IMR-90 (cell line): ENCODE measurements around the gene TPCN1. TPM values are rescaled to one million over a fixed set of nuclear protein-coding genes. Genes with fewer than 3 reads are reported as not detected.

Source experiments
- ATAC-seq: fragments of 200-7000 bp; cut with Tn5 transposase; 2 replicates; pipeline ENCODE4 v1.9.1; 2020; ENCODE audit warnings: low read depth, mild to moderate bottlenecking, moderate library complexity
- BruUV-seq: library from RNA; stranded (reverse); fragments of 400-500 nt; replicated peaks from 2 replicates; lab custom pipeline; 2021; lab: Mats Ljungman, UMichigan
- CTCF ChIA-PET: fragments of 300-600 bp; formaldehyde crosslinking; extraction: SDS; loops from one replicate; lab custom pipeline; 2021; ENCODE audit warnings: antibody characterized with exemption; lab: Yijun Ruan, JAX
- POLR2A ChIA-PET: fragments of 300-600 bp; sonication (Branson Sonifier 250); formaldehyde crosslinking; loops from one replicate; lab custom pipeline; 2022; ENCODE audit warnings: antibody characterized with exemption; ENCODE audit not compliant: unreplicated experiment; lab: Charles Lee
- DNase-seq: peaks from one replicate; pipeline ENCODE4 v3.0.0; 2013
- H2AFZ ChIP-seq: replicated peaks from 2 replicates; pipeline ENCODE3; 2013; ENCODE audit warnings: low read length, mild to moderate bottlenecking; ENCODE audit not compliant: poor library complexity
- H2AK5ac ChIP-seq: 2 replicates; pipeline ENCODE4 v1.6.1; 2013; ENCODE audit warnings: low read depth, low read length, inconsistent platforms
- H2AK9ac ChIP-seq: replicated peaks from 2 replicates; pipeline ENCODE3; 2013; ENCODE audit warnings: mild to moderate bottlenecking, low read depth, low read length, moderate library complexity; ENCODE audit not compliant: poor library complexity
- H2BK120ac ChIP-seq: 2 replicates; pipeline ENCODE4 v1.6.1; 2013; ENCODE audit warnings: low read depth, low read length, inconsistent platforms
- H2BK15ac ChIP-seq: 3 replicates; pipeline ENCODE4 v1.6.1; 2013; ENCODE audit warnings: low read depth, low read length, inconsistent platforms
- H2BK20ac ChIP-seq: 2 replicates; pipeline ENCODE4 v1.6.1; 2013; ENCODE audit warnings: low read depth, mild to moderate bottlenecking, inconsistent platforms, low read length, moderate library complexity
- H2BK5ac ChIP-seq: 2 replicates; pipeline ENCODE4 v1.6.1; 2013; ENCODE audit warnings: mild to moderate bottlenecking, low read depth, low read length, inconsistent platforms; ENCODE audit not compliant: poor library complexity, severe bottlenecking
- H3K14ac ChIP-seq: replicated peaks from 2 replicates; pipeline ENCODE4 v1.6.1; 2013; ENCODE audit warnings: low read depth, low read length, inconsistent platforms
- H3K18ac ChIP-seq: 2 replicates; pipeline ENCODE4 v1.6.1; 2013; ENCODE audit warnings: low read depth, low read length, control low read depth
- H3K23ac ChIP-seq: 2 replicates; pipeline ENCODE4 v1.6.1; 2013; ENCODE audit warnings: low read depth, low read length, inconsistent platforms
- H3K27ac ChIP-seq: 2 replicates; pipeline ENCODE4 v1.5.1; 2013; ENCODE audit warnings: mild to moderate bottlenecking, control low read depth, low read length; ENCODE audit not compliant: insufficient read depth
- H3K27me3 ChIP-seq: 2 replicates; pipeline ENCODE4 v1.6.1; 2013; ENCODE audit warnings: low read length; ENCODE audit not compliant: control insufficient read depth, insufficient read depth
- H3K36me3 ChIP-seq: 2 replicates; pipeline ENCODE4 v1.6.1; 2013; ENCODE audit warnings: low read length, mixed read lengths; ENCODE audit not compliant: control insufficient read depth, insufficient read depth
- H3K4ac ChIP-seq: 2 replicates; pipeline ENCODE4 v1.6.1; 2013; ENCODE audit warnings: low read depth, low read length, inconsistent platforms
- H3K4me1 ChIP-seq: 2 replicates; pipeline ENCODE4 v1.6.1; 2013; ENCODE audit warnings: low read length, mixed read lengths; ENCODE audit not compliant: control insufficient read depth, insufficient read depth
- H3K4me2 ChIP-seq: 2 replicates; pipeline ENCODE4 v1.6.1; 2013; ENCODE audit warnings: low read depth, mild to moderate bottlenecking, control low read depth, low read length, moderate library complexity
- H3K4me3 ChIP-seq: 2 replicates; pipeline ENCODE4 v1.5.1; 2013; ENCODE audit warnings: low read depth, mild to moderate bottlenecking, control low read depth, low read length, moderate library complexity; ENCODE audit not compliant: insufficient read depth
- H3K56ac ChIP-seq: 2 replicates; pipeline ENCODE4 v1.6.1; 2013; ENCODE audit warnings: low read length, inconsistent platforms; ENCODE audit not compliant: insufficient read depth; ENCODE audit errors: extremely low read depth
- H3K79me1 ChIP-seq, 2 experiments: 2 replicates each; pipeline ENCODE4 v1.6.1; 2013; ENCODE audit warnings: low read length in 2 of 2, inconsistent platforms in 1 of 2, low read depth in 1 of 2
- H3K9ac ChIP-seq: 2 replicates; pipeline ENCODE4 v1.6.1; 2013; ENCODE audit warnings: low read depth, low read length, control low read depth
- H3K9me1 ChIP-seq: 2 replicates; pipeline ENCODE4 v1.6.1; 2013; ENCODE audit warnings: low read length, inconsistent platforms; ENCODE audit not compliant: insufficient read depth
- H3K9me3 ChIP-seq: 2 replicates; pipeline ENCODE4 v1.6.1; 2013; ENCODE audit warnings: low read length; ENCODE audit not compliant: control insufficient read depth, insufficient read depth
- H4K20me1 ChIP-seq: 2 replicates; pipeline ENCODE4 v1.6.1; 2013; ENCODE audit warnings: low read length, inconsistent platforms; ENCODE audit not compliant: insufficient read depth
- H4K5ac ChIP-seq: 2 replicates; pipeline ENCODE4 v1.6.1; 2013; ENCODE audit warnings: mild to moderate bottlenecking, low read depth, low read length, control low read depth
- H4K8ac ChIP-seq, 2 experiments: 2 replicates each; pipeline ENCODE4 v1.6.1; 2013; ENCODE audit warnings: low read depth in 2 of 2, low read length in 2 of 2, control low read depth in 1 of 2, inconsistent platforms in 1 of 2
- H4K91ac ChIP-seq: 2 replicates; pipeline ENCODE4 v1.6.1; 2013; ENCODE audit warnings: low read depth, low read length, inconsistent platforms; ENCODE audit not compliant: insufficient read depth
- BHLHE40 ChIP-seq: fragments of 150-350 bp; IDR thresholded peaks from 2 replicates; pipeline ENCODE4 v1.6.1; 2016; ENCODE audit warnings: mild to moderate bottlenecking, low read depth, low read length
- CEBPB ChIP-seq: IDR thresholded peaks from 2 replicates; pipeline ENCODE4 v1.6.1; 2012; ENCODE audit warnings: low read depth, low read length, improper control_type of control experiment
- CHD1 ChIP-seq: IDR thresholded peaks from 2 replicates; pipeline ENCODE4 v1.6.1; 2012; ENCODE audit warnings: low read depth, low read length, improper control_type of control experiment
- FOS ChIP-seq: fragments of 150-350 bp; IDR thresholded peaks from 2 replicates; pipeline ENCODE4 v1.6.1; 2016; ENCODE audit warnings: low read depth, low read length
- MAFK ChIP-seq: IDR thresholded peaks from 2 replicates; pipeline ENCODE4 v1.6.1; 2012; ENCODE audit warnings: low read depth, low read length, improper control_type of control experiment
- MAZ ChIP-seq: IDR thresholded peaks from 2 replicates; pipeline ENCODE4 v1.6.1; 2012; ENCODE audit warnings: low read depth, mild to moderate bottlenecking, low read length, improper control_type of control experiment, moderate library complexity, borderline replicate concordance
- MXI1 ChIP-seq: IDR thresholded peaks from 2 replicates; pipeline ENCODE4 v1.6.1; 2012; ENCODE audit warnings: low read depth, mild to moderate bottlenecking, low read length, moderate library complexity, borderline replicate concordance
- NFE2L2 ChIP-seq: fragments of 150-350 bp; IDR thresholded peaks from 2 replicates; pipeline ENCODE4 v1.6.1; 2016; ENCODE audit warnings: low read depth, mild to moderate bottlenecking, low read length
- POLR2A ChIP-seq: IDR thresholded peaks from 2 replicates; pipeline ENCODE4 v1.6.1; 2012; ENCODE audit warnings: mild to moderate bottlenecking, low read depth, low read length
- RAD21 ChIP-seq: IDR thresholded peaks from 2 replicates; pipeline ENCODE4 v1.6.1; 2012; ENCODE audit warnings: low read length, improper control_type of control experiment
- RCOR1 ChIP-seq: IDR thresholded peaks from 2 replicates; pipeline ENCODE4 v1.6.1; 2012; ENCODE audit warnings: mild to moderate bottlenecking, low read length, improper control_type of control experiment; ENCODE audit not compliant: insufficient replicate concordance
- RFX5 ChIP-seq: IDR thresholded peaks from 2 replicates; pipeline ENCODE4 v1.8.0; 2012; ENCODE audit warnings: low read depth, mild to moderate bottlenecking, low read length, moderate library complexity
- SMC3 ChIP-seq: fragments of 150-350 bp; IDR thresholded peaks from 2 replicates; pipeline ENCODE4 v1.6.1; 2016; ENCODE audit warnings: low read depth, mild to moderate bottlenecking, antibody characterized with exemption, low read length, moderate library complexity
- USF2 ChIP-seq: fragments of 150-350 bp; IDR thresholded peaks from 2 replicates; pipeline ENCODE4 v1.6.1; 2017; ENCODE audit warnings: mild to moderate bottlenecking, antibody characterized with exemption, low read length, low read depth
- WGBS, 2 experiments: methylation state at CpG; one replicate each; pipeline versions ENCODE4 v1.1.5 to v1.1.7; 2013; ENCODE audit warnings: missing lambda C conversion rate in 2 of 2; ENCODE audit not compliant: insufficient read length in 1 of 2; ENCODE audit errors: extremely low coverage in 2 of 2; 5-methylcytosine and 5-hydroxymethylcytosine counted together
- dilution Hi-C: fragments of 300-500 bp; cut with HindIII; formaldehyde crosslinking; loops from one replicate; pipeline ENCODE4 v1.14.3; 2018; ENCODE audit warnings: low sequenced_read_pairs; ENCODE audit not compliant: unreplicated experiment
- in situ Hi-C: fragments of 300-500 bp; cut with MboI; formaldehyde crosslinking; loops from 3 replicates; pipeline ENCODE4 v1.14.3; 2019; ENCODE audit warnings: low sequenced_read_pairs, inconsistent platforms, mixed read lengths
- intact Hi-C: fragments of 100-400 bp; cut with micrococcal nuclease; formaldehyde crosslinking; loops from 2 replicates; pipeline ENCODE4 v1.10.0; 2022
- polyA plus RNA-seq, 3 experiments: library from polyadenylated mRNA; depleted of rRNA; stranded (reverse); fragments of >200 nt; gene quantifications; 2 replicates each; pipeline ENCODE4 v1.2.3, GENCODE V29; 2012; ENCODE audit warnings: low replicate concordance in 1 of 3
- total RNA-seq: library from RNA; depleted of rRNA; stranded (reverse); fragments of >200 nt; gene quantifications from 2 replicates; pipeline ENCODE4 v1.2.3, GENCODE V29; 2012
- TF ChIP-seq, protein P1 (sequence below): fragments of 150-350 bp; IDR thresholded peaks from 2 replicates; pipeline ENCODE4 v1.6.1; 2016; ENCODE audit warnings: low read depth, mild to moderate bottlenecking, low read length, moderate library complexity, borderline replicate concordance
- TF ChIP-seq, protein P2 (sequence below): conservative IDR thresholded peaks from 2 replicates; pipeline ENCODE4 v1.5.1; 2012; ENCODE audit warnings: mild to moderate bottlenecking, low read depth, low read length, improper control_type of control experiment

The TPCN1 gene
- total and polyA plus RNA-seq, 2 of the 4 experiments (the other 2 are of a cell fraction), result 2.0 to 13.2 TPM

- H3K56ac ChIP-seq, result no peak overlapping the region
- H3K4me3 ChIP-seq, result no peak overlapping the region
- no peaks in the 10 kb centered on the region for H3K9me3 ChIP-seq
- H3K79me1 ChIP-seq, result no peaks in the 10 kb centered on the region
- 92% methylated on average over 12 of the region's 19 CpGs; no CpG with 5 or more reads in 1 of the 2 experiments for WGBS, 2 experiments
- TF ChIP-seq POLR2A (no peak), USF2 (no peak), NFE2L2 (no peak), MXI1 (no peak), MAZ (no peak), RCOR1 (no peak), BHLHE40 (no peak), CEBPB (no peak), RAD21 (no peak), CHD1 (no peak), RFX5 (no peak), SMC3 (no peak), MAFK (no peak), FOS (no peak)
- TF ChIP-seq, protein P1, sequence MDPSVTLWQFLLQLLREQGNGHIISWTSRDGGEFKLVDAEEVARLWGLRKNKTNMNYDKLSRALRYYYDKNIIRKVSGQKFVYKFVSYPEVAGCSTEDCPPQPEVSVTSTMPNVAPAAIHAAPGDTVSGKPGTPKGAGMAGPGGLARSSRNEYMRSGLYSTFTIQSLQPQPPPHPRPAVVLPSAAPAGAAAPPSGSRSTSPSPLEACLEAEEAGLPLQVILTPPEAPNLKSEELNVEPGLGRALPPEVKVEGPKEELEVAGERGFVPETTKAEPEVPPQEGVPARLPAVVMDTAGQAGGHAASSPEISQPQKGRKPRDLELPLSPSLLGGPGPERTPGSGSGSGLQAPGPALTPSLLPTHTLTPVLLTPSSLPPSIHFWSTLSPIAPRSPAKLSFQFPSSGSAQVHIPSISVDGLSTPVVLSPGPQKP, result no peak
- TF ChIP-seq, protein P2, sequence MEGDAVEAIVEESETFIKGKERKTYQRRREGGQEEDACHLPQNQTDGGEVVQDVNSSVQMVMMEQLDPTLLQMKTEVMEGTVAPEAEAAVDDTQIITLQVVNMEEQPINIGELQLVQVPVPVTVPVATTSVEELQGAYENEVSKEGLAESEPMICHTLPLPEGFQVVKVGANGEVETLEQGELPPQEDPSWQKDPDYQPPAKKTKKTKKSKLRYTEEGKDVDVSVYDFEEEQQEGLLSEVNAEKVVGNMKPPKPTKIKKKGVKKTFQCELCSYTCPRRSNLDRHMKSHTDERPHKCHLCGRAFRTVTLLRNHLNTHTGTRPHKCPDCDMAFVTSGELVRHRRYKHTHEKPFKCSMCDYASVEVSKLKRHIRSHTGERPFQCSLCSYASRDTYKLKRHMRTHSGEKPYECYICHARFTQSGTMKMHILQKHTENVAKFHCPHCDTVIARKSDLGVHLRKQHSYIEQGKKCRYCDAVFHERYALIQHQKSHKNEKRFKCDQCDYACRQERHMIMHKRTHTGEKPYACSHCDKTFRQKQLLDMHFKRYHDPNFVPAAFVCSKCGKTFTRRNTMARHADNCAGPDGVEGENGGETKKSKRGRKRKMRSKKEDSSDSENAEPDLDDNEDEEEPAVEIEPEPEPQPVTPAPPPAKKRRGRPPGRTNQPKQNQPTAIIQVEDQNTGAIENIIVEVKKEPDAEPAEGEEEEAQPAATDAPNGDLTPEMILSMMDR, result no peak
- H3K4me2 ChIP-seq, result no peak overlapping the region
- H3K27me3 ChIP-seq, result no peaks in the 10 kb centered on the region
- dilution Hi-C loops, result no loop called here
- H2AK9ac ChIP-seq, result no peak overlapping the region
- H3K23ac ChIP-seq, result no peak overlapping the region
- H4K91ac ChIP-seq, result no peak overlapping the region
- intact Hi-C loops, result no loop called here
- H2AFZ ChIP-seq, result no peak overlapping the region
- H4K5ac ChIP-seq, result no peak overlapping the region
- H3K14ac ChIP-seq, result no peak overlapping the region
- no peak overlapping the region for H2AK5ac ChIP-seq
- H4K8ac ChIP-seq, result no peak overlapping the region
- in situ Hi-C loops, result no loop called here
- no peak overlapping the region for H3K27ac ChIP-seq
- peaks cover 10% of the 10 kb centered on the region for H3K4me1 ChIP-seq
- POLR2A ChIA-PET, result no interaction called here
- H4K20me1 ChIP-seq, result no peaks in the 10 kb centered on the region
- CTCF ChIA-PET, result no interaction called here
- no TSS peak for BruUV-seq
- H2BK15ac ChIP-seq, result no peak overlapping the region
- DNase-seq, result no peak
- peaks cover 14% of the 10 kb centered on the region; the same call in 1 of the 2 replicates for H3K36me3 ChIP-seq
- H2BK20ac ChIP-seq, result no peak overlapping the region
- no peak overlapping the region for H2BK120ac ChIP-seq
- H2BK5ac ChIP-seq, result no peak overlapping the region
- H3K18ac ChIP-seq, result no peak overlapping the region
- ATAC-seq, result no peak
- no peak overlapping the region for H3K4ac ChIP-seq
- H3K9ac ChIP-seq, result no peak overlapping the region
- no peaks in the 10 kb centered on the region for H3K9me1 ChIP-seq
Measured at GRCh38 chr12:113287899-113288282, 66.6 kb downstream of the TPCN1 start.
